ENCODE measurements around the gene CSNK2B.

Gene CSNK2B

GRCh38 chr6:31657406-31658157, 8.3 kb upstream of the CSNK2B start:
- no peak overlapping the region for H3K27ac ChIP-seq (ENCODE audit: low read length, poor library complexity, severe bottlenecking)
- H3K4me3 ChIP-seq (ENCODE audit: insufficient read depth in 1 of 2, low read depth in 1 of 2, low read length in 2 of 2), result peak overlapping the region in 1 of 2 experiments; percentile 98
- peaks cover 24 to 44% of the 10 kb centered on the region in 2 experiments for H3K36me3 ChIP-seq (ENCODE audit: control insufficient read depth in 1 of 2, insufficient read depth in 2 of 2, low read depth in 1 of 2, low read length in 2 of 2)
- no peak overlapping the region for H2AK5ac ChIP-seq (ENCODE audit: low read length, severe bottlenecking)
- H3K23ac ChIP-seq (ENCODE audit: low read length in 2 of 2), result no peak overlapping the region
- H2BK120ac ChIP-seq (ENCODE audit: low read depth, low read length), result no peak overlapping the region
- H2BK15ac ChIP-seq (ENCODE audit: low read depth, poor library complexity, severe bottlenecking), result no peak overlapping the region
- WGBS, result 100% methylated on average over 5 of the region's 6 CpGs
- H3K4me2 ChIP-seq (ENCODE audit: low read length, poor library complexity, severe bottlenecking), result no peak overlapping the region
- no peak overlapping the region for H2AFZ ChIP-seq (ENCODE audit: low read depth, low read length)
- H2BK12ac ChIP-seq (ENCODE audit: low read length in 2 of 2), result no peak overlapping the region
- no peak overlapping the region for H4K8ac ChIP-seq (ENCODE audit: low read length)
- H3K9ac ChIP-seq (ENCODE audit: low read length), result peak overlapping the region; percentile 97
- H4K91ac ChIP-seq (ENCODE audit: low read length), result no peak overlapping the region
- H3K27me3 ChIP-seq (ENCODE audit: control insufficient read depth in 1 of 2, insufficient read depth in 1 of 2, low read length in 2 of 2), result no peaks in the 10 kb centered on the region
- H3K14ac ChIP-seq (ENCODE audit: low read length in 2 of 2), result no peak overlapping the region
- H3K9me3 ChIP-seq (ENCODE audit: control insufficient read depth, low read length), result no peaks in the 10 kb centered on the region
- H3K4me1 ChIP-seq (ENCODE audit: control insufficient read depth, insufficient read depth, low read depth, low read length), result peaks cover 31% of the 10 kb centered on the region
- H3K79me1 ChIP-seq (replicated peaks; ENCODE audit: low read length, poor library complexity, severe bottlenecking), result peaks cover 20% of the 10 kb centered on the region
- no peak overlapping the region for H3K4ac ChIP-seq (ENCODE audit: low read depth in 1 of 2, low read length in 2 of 2)
- no peak for DNase-seq
- no peak overlapping the region for H2BK5ac ChIP-seq (ENCODE audit: low read depth, low read length, poor library complexity, severe bottlenecking)
- no peak overlapping the region for H3K18ac ChIP-seq (ENCODE audit: low read depth in 1 of 2, low read length in 2 of 2)

- H2AFZ ChIP-seq (ENCODE audit: low read depth, low read length), result no peak overlapping the region
- H3K4me3 ChIP-seq (ENCODE audit: insufficient read depth in 1 of 2, low read depth in 1 of 2, low read length in 2 of 2), result peak overlapping the region in 1 of 2 experiments; percentile 98
- no peak overlapping the region for H4K91ac ChIP-seq (ENCODE audit: low read length)
- H3K23ac ChIP-seq (ENCODE audit: low read length in 2 of 2), result peak overlapping the region in 1 of 2 experiments; percentile 85
- H3K79me1 ChIP-seq (replicated peaks; ENCODE audit: low read length, poor library complexity, severe bottlenecking), result peaks cover 19% of the 10 kb centered on the region
- H3K4ac ChIP-seq (ENCODE audit: low read depth in 1 of 2, low read length in 2 of 2), result no peak overlapping the region
- DNase-seq, result no peak
- H2BK12ac ChIP-seq (ENCODE audit: low read length in 2 of 2), result no peak overlapping the region
- H2BK5ac ChIP-seq (ENCODE audit: low read depth, low read length, poor library complexity, severe bottlenecking), result no peak overlapping the region
- peaks cover 32% of the 10 kb centered on the region for H3K4me1 ChIP-seq (ENCODE audit: control insufficient read depth, insufficient read depth, low read depth, low read length)
- peaks cover 28 to 49% of the 10 kb centered on the region in 2 experiments for H3K36me3 ChIP-seq (ENCODE audit: control insufficient read depth in 1 of 2, insufficient read depth in 2 of 2, low read depth in 1 of 2, low read length in 2 of 2)
- no peaks in the 10 kb centered on the region for H3K9me3 ChIP-seq (ENCODE audit: control insufficient read depth, low read length)
- WGBS, result 87% methylated on average over 3 of the region's 4 CpGs
- H3K27me3 ChIP-seq (ENCODE audit: control insufficient read depth in 1 of 2, insufficient read depth in 1 of 2, low read length in 2 of 2), result no peaks in the 10 kb centered on the region
- no peak overlapping the region for H3K27ac ChIP-seq (ENCODE audit: low read length, poor library complexity, severe bottlenecking)
- H2BK15ac ChIP-seq (ENCODE audit: low read depth, poor library complexity, severe bottlenecking), result no peak overlapping the region
- H3K9ac ChIP-seq (ENCODE audit: low read length), result peak overlapping the region; percentile 97
- H3K4me2 ChIP-seq (ENCODE audit: low read length, poor library complexity, severe bottlenecking), result no peak overlapping the region
- no peak overlapping the region for H2BK120ac ChIP-seq (ENCODE audit: low read depth, low read length)
- H4K8ac ChIP-seq (ENCODE audit: low read length), result no peak overlapping the region
- H3K14ac ChIP-seq (ENCODE audit: low read length in 2 of 2), result no peak overlapping the region
- no peak overlapping the region for H2AK5ac ChIP-seq (ENCODE audit: low read length, severe bottlenecking)
- no peak overlapping the region for H3K18ac ChIP-seq (ENCODE audit: low read depth in 1 of 2, low read length in 2 of 2)
Measured at GRCh38 chr6:31658158-31658688, 7.7 kb upstream of the CSNK2B start.

DNA sequence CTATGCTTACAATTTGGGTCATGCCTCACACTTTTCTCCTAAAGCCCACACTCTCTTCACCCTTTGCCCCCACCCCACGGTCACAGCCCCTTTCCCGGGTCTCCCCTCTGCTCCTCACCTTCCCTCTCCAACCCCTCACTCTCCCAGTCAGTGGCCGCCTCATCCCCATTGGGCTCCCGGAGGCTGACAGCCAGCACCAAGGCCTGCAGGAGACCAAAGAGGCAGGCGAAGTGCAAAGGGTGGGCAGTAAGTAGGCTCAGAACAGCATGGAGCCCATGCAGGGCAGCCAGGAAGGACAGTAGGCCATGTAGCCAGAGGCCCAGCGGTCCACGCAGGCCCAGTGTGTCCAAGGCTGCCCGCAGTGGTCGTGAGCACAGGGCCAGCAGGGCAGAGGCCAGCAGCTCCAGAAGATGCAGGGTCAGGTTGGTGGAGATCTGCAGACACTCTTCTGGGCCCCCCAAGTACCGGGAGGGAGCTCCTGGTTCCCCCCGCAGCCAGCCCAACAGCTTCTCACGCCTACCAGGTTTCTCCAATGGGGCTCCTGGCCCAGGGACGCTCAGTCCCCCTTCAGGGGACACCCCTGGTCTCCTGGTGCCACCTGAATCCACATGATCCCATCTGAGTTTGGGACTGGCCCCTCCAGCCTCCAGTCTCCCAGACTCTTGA, 6.8 kb upstream of the CSNK2B start:
- Histone ChIP-seq H3K4me2 (ENCODE audit: low read length, poor library complexity, severe bottlenecking) (peak overlapping the region; percentile 89), H3K36me3 (ENCODE audit: control insufficient read depth in 1 of 2, insufficient read depth in 2 of 2, low read depth in 1 of 2, low read length in 2 of 2) (peaks cover 33 to 53% of the 10 kb centered on the region in 2 experiments), H4K8ac (ENCODE audit: low read length) (no peak overlapping the region), H3K4me3 (ENCODE audit: insufficient read depth in 1 of 2, low read depth in 1 of 2, low read length in 2 of 2) (peak overlapping the region; percentile 43 to 98), H2BK12ac (ENCODE audit: low read length in 2 of 2) (peak overlapping the region in 1 of 2 experiments; percentile 43), H3K23ac (ENCODE audit: low read length in 2 of 2) (peak overlapping the region in 1 of 2 experiments; percentile 28), H3K4me1 (ENCODE audit: control insufficient read depth, insufficient read depth, low read depth, low read length) (peaks cover 36% of the 10 kb centered on the region), H2AK5ac (ENCODE audit: low read length, severe bottlenecking) (no peak overlapping the region), H4K91ac (ENCODE audit: low read length) (peak overlapping the region; percentile 44), H3K4ac (ENCODE audit: low read depth in 1 of 2, low read length in 2 of 2) (no peak overlapping the region), H2BK5ac (ENCODE audit: low read depth, low read length, poor library complexity, severe bottlenecking) (no peak overlapping the region), H3K9ac (ENCODE audit: low read length) (peak overlapping the region; percentile 97), H2BK15ac (ENCODE audit: low read depth, poor library complexity, severe bottlenecking) (no peak overlapping the region), H2BK120ac (ENCODE audit: low read depth, low read length) (no peak overlapping the region), H3K9me3 (ENCODE audit: control insufficient read depth, low read length) (no peaks in the 10 kb centered on the region), H2AFZ (ENCODE audit: low read depth, low read length) (no peak overlapping the region), H3K14ac (ENCODE audit: low read length in 2 of 2) (peak overlapping the region in 1 of 2 experiments; percentile 80), H3K27ac (ENCODE audit: low read length, poor library complexity, severe bottlenecking) (no peak overlapping the region), H3K27me3 (ENCODE audit: control insufficient read depth in 1 of 2, insufficient read depth in 1 of 2, low read length in 2 of 2) (no peaks in the 10 kb centered on the region), H3K79me1 (replicated peaks; ENCODE audit: low read length, poor library complexity, severe bottlenecking) (peaks cover 22% of the 10 kb centered on the region), H3K18ac (ENCODE audit: low read depth in 1 of 2, low read length in 2 of 2) (no peak overlapping the region)
- WGBS, result 97% methylated on average over 13 of the region's 13 CpGs
- no peak for DNase-seq

Measured in mesenchymal stem cell (in vitro differentiated cells and primary cell).